SU-DHL-6 (cell line): ENCODE data around the gene HIVEP3.
A peak's percentile ranks its signal among the peaks of the same experiment; 100 is the strongest.

Experiments used
- H2AFZ ChIP-seq: fragments of 200-600 bp; sonication (generic); 2 replicates; pipeline ENCODE4 v1.6.1; 2014; ENCODE audit warnings: low read depth, mild to moderate bottlenecking, moderate library complexity, mixed read lengths, antibody characterized with exemption, low read length; ENCODE audit not compliant: severe bottlenecking
- H3F3A ChIP-seq: fragments of 200-600 bp; shearing (Covaris generic); 2 replicates; pipeline ENCODE4 v1.6.0; 2016; ENCODE audit warnings: antibody characterized with exemption, mild to moderate bottlenecking; ENCODE audit not compliant: insufficient read depth
- H3K27ac ChIP-seq: fragments of 200-600 bp; sonication (generic); 2 replicates; pipeline ENCODE4 v1.5.1; 2016; ENCODE audit warnings: low read depth, mild to moderate bottlenecking, low read length, moderate library complexity, mixed read lengths
- H3K27me3 ChIP-seq: fragments of 200-600 bp; sonication (generic), shearing (Covaris generic); 2 replicates; pipeline ENCODE4 v1.6.0; 2014; ENCODE audit warnings: mild to moderate bottlenecking, low read length
- H3K36me3 ChIP-seq: fragments of 200-600 bp; sonication (generic); 2 replicates; pipeline ENCODE4 v1.6.1; 2014; ENCODE audit warnings: mild to moderate bottlenecking, low read length, mixed read lengths
- H3K4me2 ChIP-seq: fragments of 300-600, 200-600 bp; shearing (Covaris generic), sonication (generic); 2 replicates; pipeline ENCODE4 v1.6.0; 2014; ENCODE audit warnings: low read length, low read depth, mild to moderate bottlenecking; ENCODE audit not compliant: poor library complexity, severe bottlenecking
- H3K4me3 ChIP-seq: fragments of 200-600 bp; sonication (generic); 2 replicates; pipeline ENCODE4 v1.5.1; 2014; ENCODE audit warnings: antibody characterized with exemption, low read length, mild to moderate bottlenecking, mixed read lengths; ENCODE audit not compliant: insufficient read depth, poor library complexity, severe bottlenecking
- H3K79me2 ChIP-seq: fragments of 200-600 bp; sonication (generic); 2 replicates; pipeline ENCODE4 v1.6.1; 2014; ENCODE audit warnings: mild to moderate bottlenecking, low read length, moderate library complexity; ENCODE audit not compliant: insufficient read depth
- H3K9ac ChIP-seq: fragments of 200-600 bp; sonication (generic); 2 replicates; pipeline ENCODE4 v1.7.0; 2014; ENCODE audit warnings: mild to moderate bottlenecking, low read length
- H3K9me2 ChIP-seq: fragments of 200-600 bp; sonication (generic); replicated peaks from 2 replicates; pipeline ENCODE4 v1.6.1; 2014; ENCODE audit warnings: low read length; ENCODE audit not compliant: insufficient read depth
- H3K9me3 ChIP-seq: fragments of 200-600 bp; sonication (generic); 2 replicates; pipeline ENCODE4 v1.6.1; 2014; ENCODE audit warnings: low read length, mixed read lengths; ENCODE audit not compliant: insufficient read depth
- H4K20me1 ChIP-seq: fragments of 200-600 bp; sonication (generic); 2 replicates; pipeline ENCODE4 v1.6.1; 2014; ENCODE audit warnings: low read depth, mild to moderate bottlenecking, antibody characterized with exemption, low read length, moderate library complexity, mixed read lengths
- EZH2phosphoT487 ChIP-seq: fragments of 200-600 bp; sonication (generic), shearing (Covaris generic); conservative IDR thresholded peaks from 2 replicates; pipeline ENCODE4 v1.6.1; 2018; ENCODE audit warnings: mild to moderate bottlenecking, antibody characterized with exemption, low read length, moderate library complexity, mixed read lengths
- TF ChIP-seq, protein P1 (sequence below): fragments of 200-600 bp; sonication (generic); IDR thresholded peaks from one replicate; pipeline ENCODE4 v1.5.1; 2017; ENCODE audit warnings: antibody characterized with exemption, mild to moderate bottlenecking, low read length, moderate library complexity; ENCODE audit not compliant: insufficient read depth, poor library complexity, severe bottlenecking

The HIVEP3 gene

DNA sequence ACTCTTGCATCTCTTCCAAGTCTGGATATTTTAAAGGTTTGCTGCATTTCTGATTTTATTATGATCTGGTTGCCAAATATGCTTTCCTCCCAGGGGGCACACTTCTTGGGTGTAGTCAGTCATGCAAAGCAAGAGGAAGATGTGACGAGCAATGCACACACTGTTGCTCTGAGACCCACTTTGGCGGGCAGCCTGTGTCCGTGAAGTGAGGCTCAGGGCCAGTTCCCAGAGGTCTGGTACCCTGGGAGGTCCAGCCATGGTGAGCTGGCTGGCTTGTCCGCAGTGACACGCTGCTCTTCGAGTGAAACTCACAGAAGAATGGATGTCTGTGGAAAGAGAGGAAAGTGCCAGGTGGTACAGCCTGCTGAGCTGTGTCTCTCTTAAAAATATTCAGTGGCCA is 381.5 kb downstream of the HIVEP3 start:
- Histone ChIP-seq H3K27ac (peak overlapping the region; percentile 93), H3K4me3 (peak overlapping the region; percentile 37), H3K36me3 (no peaks in the 10 kb centered on the region), H2AFZ (no peak overlapping the region), H3K27me3 (no peaks in the 10 kb centered on the region), H3K79me2 (no peaks in the 10 kb centered on the region), H3K4me2 (peak overlapping the region; percentile 68), H3K9ac (peak overlapping the region; percentile 53), H4K20me1 (no peaks in the 10 kb centered on the region), H3K9me3 (no peaks in the 10 kb centered on the region), H3F3A (peaks cover 11% of the 10 kb centered on the region), H3K9me2 (no peaks in the 10 kb centered on the region)
- TF ChIP-seq, protein P1, sequence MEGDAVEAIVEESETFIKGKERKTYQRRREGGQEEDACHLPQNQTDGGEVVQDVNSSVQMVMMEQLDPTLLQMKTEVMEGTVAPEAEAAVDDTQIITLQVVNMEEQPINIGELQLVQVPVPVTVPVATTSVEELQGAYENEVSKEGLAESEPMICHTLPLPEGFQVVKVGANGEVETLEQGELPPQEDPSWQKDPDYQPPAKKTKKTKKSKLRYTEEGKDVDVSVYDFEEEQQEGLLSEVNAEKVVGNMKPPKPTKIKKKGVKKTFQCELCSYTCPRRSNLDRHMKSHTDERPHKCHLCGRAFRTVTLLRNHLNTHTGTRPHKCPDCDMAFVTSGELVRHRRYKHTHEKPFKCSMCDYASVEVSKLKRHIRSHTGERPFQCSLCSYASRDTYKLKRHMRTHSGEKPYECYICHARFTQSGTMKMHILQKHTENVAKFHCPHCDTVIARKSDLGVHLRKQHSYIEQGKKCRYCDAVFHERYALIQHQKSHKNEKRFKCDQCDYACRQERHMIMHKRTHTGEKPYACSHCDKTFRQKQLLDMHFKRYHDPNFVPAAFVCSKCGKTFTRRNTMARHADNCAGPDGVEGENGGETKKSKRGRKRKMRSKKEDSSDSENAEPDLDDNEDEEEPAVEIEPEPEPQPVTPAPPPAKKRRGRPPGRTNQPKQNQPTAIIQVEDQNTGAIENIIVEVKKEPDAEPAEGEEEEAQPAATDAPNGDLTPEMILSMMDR, result no peak
- TF ChIP-seq EZH2phosphoT487, result no peak

DNA sequence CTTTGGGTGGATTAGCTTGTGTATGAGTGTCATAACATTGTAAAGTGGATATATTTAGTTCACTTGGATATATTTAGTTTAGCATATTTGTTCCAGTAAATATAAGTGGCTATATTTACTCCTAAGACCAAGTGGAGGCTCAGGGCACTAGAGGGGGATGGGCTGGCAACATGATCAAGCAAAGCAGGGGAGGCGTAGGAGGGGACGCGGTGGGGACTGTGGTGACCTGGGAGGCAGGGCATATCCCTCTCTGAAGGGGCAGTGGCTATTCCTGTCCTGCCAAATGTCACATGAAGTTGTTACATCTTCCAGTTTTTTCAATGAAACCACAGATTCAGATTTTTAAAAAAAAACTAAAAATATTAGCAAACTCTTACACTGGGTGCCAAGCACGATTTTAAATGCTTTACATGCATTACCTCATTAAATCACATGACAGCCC is 382.3 kb downstream of the HIVEP3 start:
- no peaks in the 10 kb centered on the region for H4K20me1 ChIP-seq
- no peaks in the 10 kb centered on the region for H3K79me2 ChIP-seq
- peaks cover 11% of the 10 kb centered on the region for H3F3A ChIP-seq
- H3K9me3 ChIP-seq, result no peaks in the 10 kb centered on the region
- H3K9me2 ChIP-seq, result no peaks in the 10 kb centered on the region
- no peak for TF ChIP-seq EZH2phosphoT487
- TF ChIP-seq, protein P1, result no peak
- H3K9ac ChIP-seq, result peak overlapping the region; percentile 53
- peak overlapping the region; percentile 93 for H3K27ac ChIP-seq
- H3K27me3 ChIP-seq, result no peaks in the 10 kb centered on the region
- peak overlapping the region; percentile 68 for H3K4me2 ChIP-seq
- H3K4me3 ChIP-seq, result no peak overlapping the region
- no peaks in the 10 kb centered on the region for H3K36me3 ChIP-seq
- H2AFZ ChIP-seq, result no peak overlapping the region

DNA sequence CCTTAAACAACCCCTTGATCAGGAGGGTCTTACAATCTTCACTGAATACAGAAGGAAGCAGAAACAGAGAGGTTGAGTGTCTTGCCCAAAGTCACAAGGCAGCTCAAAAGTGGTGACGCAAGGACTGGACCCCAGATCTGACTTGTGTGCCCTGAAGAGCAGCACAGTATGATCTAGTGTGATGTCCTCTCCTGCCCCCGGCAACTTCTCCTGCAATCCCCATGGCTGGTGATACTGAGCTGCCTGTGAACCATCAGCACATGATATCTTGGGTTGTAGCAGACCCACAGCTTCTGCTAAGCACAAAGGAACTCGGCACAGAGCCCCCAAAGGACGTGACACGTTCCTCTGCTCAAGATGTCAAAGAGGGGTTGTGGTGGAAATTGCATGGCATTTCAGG is 383.0 kb downstream of the HIVEP3 start:
- Histone ChIP-seq H3K4me2 (no peak overlapping the region), H3K9me3 (no peaks in the 10 kb centered on the region), H2AFZ (no peak overlapping the region), H3K36me3 (no peaks in the 10 kb centered on the region), H3K27ac (no peak overlapping the region), H4K20me1 (no peaks in the 10 kb centered on the region), H3K4me3 (no peak overlapping the region), H3K79me2 (no peaks in the 10 kb centered on the region), H3F3A (peaks cover 11% of the 10 kb centered on the region), H3K9ac (no peak overlapping the region), H3K27me3 (no peaks in the 10 kb centered on the region), H3K9me2 (no peaks in the 10 kb centered on the region)
- no peak for TF ChIP-seq EZH2phosphoT487
- TF ChIP-seq, protein P1, result no peak

DNA sequence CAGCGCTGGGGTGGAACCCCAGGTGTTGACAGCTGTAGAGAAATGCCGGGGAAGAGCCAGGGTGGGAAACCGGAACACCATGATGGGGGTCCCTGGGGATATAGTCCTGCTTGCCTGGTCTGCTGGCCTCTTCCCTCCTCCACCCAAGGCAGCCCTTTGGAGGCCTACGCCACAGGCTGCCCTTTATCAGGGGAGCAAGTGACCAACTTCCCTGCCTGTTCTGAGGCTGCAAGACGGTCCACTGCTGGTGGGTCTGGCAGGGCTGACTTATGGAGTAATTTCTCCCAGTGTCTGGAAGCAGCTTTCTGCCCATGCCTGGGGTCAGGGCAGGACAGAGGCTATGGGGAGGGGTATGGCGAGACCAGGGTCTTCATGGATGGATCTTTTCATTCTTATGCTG is 383.4 kb downstream of the HIVEP3 start:
- no peak overlapping the region for H2AFZ ChIP-seq
- no peaks in the 10 kb centered on the region for H3K9me3 ChIP-seq
- no peaks in the 10 kb centered on the region for H3K79me2 ChIP-seq
- H3K9ac ChIP-seq, result no peak overlapping the region
- peaks cover 11% of the 10 kb centered on the region for H3F3A ChIP-seq
- H3K27me3 ChIP-seq, result no peaks in the 10 kb centered on the region
- H4K20me1 ChIP-seq, result no peaks in the 10 kb centered on the region
- H3K4me3 ChIP-seq, result no peak overlapping the region
- no peak overlapping the region for H3K27ac ChIP-seq
- H3K4me2 ChIP-seq, result no peak overlapping the region
- H3K36me3 ChIP-seq, result no peaks in the 10 kb centered on the region
- TF ChIP-seq, protein P1, result no peak
- no peak for TF ChIP-seq EZH2phosphoT487
- no peaks in the 10 kb centered on the region for H3K9me2 ChIP-seq
